Stimulated activated CD8-positive, alpha-beta memory T cell treated with anti-CD3 and anti-CD28 coated beads, Interleukin-12 subunit alpha, Interleukin-12 subunit beta, amount 100 ng/mL, for 4 hours (primary cell): ENCODE measurements around the gene PDLIM1.
A peak's percentile ranks its signal among the peaks of the same experiment; 100 is the strongest.

ENCODE experiments used
- DNase-seq: peaks from one replicate; pipeline ENCODE4 v3.0.0-alpha.2; 2020; ENCODE audit warnings: low read depth

Gene PDLIM1

GRCh38 chr10:95263864-95264226, 27.0 kb downstream of the PDLIM1 start:
- no peak for DNase-seq

GRCh38 chr10:95262763-95263518, 27.9 kb downstream of the PDLIM1 start:
- no peak for DNase-seq

GRCh38 chr10:95261926-95262325, 28.9 kb downstream of the PDLIM1 start:
- DNase-seq = no peak

DNA sequence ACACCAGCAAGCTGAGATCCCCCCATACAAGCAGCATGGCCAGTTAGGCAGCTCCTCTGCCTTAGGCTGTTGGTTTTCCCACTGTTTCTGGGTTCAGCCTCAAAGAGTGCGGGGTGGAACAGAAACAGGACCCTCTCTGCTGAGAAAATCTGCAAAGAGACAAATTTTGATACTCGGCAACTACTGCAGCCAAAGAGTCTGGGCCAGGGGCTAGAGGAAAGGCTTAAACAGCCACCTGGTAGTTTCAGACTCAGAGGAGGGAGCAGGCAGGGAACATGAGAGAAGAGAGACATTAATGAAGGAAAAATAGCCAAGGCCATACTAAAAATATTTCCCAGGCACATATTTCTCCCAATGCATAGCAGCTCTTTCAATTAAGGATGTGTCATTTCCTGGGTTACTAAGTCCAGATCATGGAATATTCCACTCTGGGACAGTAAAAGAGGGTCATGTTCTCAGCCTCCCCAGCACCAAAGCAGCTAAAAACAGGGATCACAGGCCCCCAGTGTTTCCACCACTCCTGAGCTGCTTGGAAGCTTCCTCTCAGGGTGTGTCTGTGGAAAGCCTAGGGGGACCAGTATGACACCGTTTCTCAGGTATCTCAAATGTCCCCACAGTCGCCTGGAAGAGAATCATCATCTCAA, 29.8 kb downstream of the PDLIM1 start:
- DNase-seq = no peak

- DNase-seq = no peak
Measured at GRCh38 chr10:95260397-95260881, 30.4 kb downstream of the PDLIM1 start.

DNA sequence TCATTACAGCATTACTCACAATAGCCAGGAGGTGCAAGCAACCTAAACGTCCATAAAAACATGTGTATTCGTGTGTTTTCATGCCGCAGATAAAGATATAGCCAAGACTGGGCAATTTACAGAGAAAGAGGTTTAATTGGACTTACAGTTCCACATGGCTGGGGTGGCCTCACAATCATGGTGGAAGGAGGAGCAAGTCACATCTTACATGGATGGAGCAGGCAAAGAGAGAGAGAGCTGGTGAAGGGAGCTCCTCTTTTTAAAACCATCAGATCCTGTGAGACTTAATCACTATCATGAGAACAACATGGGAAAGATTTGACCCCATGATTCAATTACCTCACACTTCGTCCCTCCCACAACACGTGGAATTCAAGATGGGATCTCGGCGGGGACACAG, 33.0 kb downstream of the PDLIM1 start:
- no peak for DNase-seq

- no peak for DNase-seq
Measured at GRCh38 chr10:95256268-95256667, 34.5 kb downstream of the PDLIM1 start.

- no peak for DNase-seq
Measured at GRCh38 chr10:95254629-95255028, 36.2 kb downstream of the PDLIM1 start.

GRCh38 chr10:95253686-95254085, 37.1 kb downstream of the PDLIM1 start:
- DNase-seq = no peak

DNA sequence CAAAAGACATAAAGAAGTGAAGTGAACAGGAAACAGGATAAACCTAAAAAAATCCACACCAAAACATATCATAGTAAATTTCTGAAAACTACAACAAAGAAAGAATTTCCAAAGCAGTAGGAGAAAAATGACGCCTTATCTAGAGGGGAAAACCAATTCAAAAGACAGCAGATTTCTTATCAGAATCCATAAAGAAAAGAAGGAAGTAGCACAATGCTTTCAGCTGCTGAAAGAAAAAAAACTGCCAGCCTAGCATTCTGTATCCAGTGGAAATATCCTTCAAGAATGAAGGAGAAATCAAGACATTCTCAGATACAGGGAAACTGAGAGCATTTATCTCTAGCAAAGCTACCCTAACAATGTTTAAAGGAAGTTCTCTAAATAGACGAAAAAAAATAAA, 37.8 kb downstream of the PDLIM1 start:
- DNase-seq = no peak

GRCh38 chr10:95250856-95251255, 39.9 kb downstream of the PDLIM1 start:
- DNase-seq = no peak

DNA sequence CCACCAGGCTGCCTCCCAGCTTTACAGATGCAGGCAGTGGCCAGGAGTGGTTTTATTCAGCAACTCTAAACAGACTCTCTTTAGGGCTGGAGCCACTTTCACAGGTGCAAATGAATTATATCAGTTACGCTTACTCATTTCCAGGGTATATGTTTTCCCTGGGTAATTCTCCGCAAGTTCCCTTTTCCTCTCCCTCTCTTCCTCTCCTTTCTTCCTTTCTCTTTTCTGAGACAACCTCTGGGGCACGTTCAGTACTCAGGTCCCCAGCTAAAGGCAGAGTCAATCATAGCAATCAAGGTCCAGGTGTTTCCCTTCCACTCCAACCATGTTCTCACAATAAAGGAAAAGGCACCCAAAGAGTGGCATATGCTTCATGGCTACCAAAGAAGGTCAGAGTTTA, 41.3 kb downstream of the PDLIM1 start:
- DNase-seq = no peak

DNA sequence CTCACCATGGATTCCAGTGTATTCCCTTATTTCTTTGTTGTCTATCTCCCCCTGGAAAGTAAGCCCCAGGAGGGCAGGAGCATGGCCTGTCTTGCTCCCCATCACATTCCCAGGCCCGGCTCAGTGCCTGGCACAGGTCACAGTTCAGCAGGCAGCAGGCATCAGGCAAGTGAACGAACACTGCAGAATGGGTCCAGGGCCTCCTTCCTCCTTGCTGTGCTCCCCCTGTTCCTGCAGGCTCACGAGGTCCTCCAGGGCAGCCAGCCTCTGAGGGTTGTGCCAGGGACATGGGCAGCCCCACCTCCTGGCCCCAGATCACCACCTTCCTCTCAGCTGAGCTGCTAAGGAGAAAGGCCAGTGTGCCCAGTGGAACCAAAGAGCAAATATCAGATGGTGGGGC, 41.8 kb downstream of the PDLIM1 start:
- no peak for DNase-seq

DNA sequence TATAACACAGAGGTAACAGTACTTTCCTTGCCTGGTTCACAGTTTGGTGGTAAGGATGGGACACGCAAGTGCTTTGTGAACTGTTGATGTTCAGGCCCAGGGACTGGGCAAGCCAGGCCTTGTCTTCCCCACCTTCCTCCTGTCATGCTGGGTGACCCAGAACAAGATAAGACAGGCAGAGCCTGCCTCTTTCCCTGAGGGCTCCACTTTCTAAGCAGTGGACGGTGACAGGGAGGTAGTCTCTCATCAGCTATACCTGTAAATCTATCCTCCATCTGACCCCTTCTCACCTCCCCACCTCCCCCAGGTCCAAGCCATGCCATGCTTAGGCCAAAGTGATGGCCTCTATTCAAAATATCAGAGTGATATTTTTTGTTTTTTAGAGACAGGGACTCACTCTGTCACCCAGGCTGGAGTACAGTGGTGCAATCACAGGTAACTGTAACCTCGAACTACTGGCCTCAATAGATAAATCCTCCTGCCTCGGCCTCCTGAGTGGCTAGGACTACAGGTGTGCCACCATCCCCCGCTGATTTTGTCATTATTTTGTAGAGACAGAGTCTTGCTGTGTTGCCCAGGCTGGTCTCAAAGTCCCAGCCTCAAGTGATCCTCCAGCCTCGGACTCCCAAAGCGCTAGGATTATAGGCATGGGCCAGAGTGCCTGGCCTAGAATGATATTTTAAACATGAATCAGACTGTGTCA, 42.8 kb downstream of the PDLIM1 start:
- no peak for DNase-seq

GRCh38 chr10:95247200-95247880, 43.5 kb downstream of the PDLIM1 start:
- no peak for DNase-seq

GRCh38 chr10:95246582-95247051, 44.2 kb downstream of the PDLIM1 start:
- peak; percentile 3 for DNase-seq

DNA sequence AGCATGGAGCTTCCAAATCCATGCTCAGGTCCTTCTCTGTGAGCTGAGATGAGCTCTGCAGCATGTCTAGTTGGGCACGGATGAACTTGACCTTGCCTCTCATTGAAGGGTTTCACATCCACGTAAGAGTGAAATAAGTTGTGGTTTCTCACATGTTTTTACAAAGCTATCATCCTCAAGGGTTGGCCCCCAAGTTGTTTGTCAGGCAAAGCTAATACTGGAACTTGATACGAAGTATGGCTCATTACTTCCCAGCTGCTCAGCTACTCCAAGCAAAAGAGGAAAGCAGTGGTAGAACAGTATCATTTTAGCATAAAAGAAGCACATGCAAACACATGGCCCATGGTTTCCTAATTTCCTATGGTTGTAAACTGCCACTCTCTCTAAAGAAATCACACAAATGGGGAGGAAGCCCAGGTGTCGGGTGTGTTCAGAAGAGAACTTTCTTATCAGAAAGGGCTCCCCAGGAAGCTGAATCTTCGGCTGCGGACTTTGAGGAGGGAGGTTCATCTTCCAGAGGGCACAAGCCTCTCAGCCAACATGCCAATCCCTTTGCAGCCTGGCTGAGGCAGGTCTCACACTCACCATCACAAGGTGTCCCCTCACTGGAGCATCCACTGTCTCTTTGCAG, 45.3 kb downstream of the PDLIM1 start:
- no peak for DNase-seq

GRCh38 chr10:95244152-95244551, 46.7 kb downstream of the PDLIM1 start:
- no peak for DNase-seq

GRCh38 chr10:95243318-95243617, 47.5 kb downstream of the PDLIM1 start:
- DNase-seq = no peak

DNA sequence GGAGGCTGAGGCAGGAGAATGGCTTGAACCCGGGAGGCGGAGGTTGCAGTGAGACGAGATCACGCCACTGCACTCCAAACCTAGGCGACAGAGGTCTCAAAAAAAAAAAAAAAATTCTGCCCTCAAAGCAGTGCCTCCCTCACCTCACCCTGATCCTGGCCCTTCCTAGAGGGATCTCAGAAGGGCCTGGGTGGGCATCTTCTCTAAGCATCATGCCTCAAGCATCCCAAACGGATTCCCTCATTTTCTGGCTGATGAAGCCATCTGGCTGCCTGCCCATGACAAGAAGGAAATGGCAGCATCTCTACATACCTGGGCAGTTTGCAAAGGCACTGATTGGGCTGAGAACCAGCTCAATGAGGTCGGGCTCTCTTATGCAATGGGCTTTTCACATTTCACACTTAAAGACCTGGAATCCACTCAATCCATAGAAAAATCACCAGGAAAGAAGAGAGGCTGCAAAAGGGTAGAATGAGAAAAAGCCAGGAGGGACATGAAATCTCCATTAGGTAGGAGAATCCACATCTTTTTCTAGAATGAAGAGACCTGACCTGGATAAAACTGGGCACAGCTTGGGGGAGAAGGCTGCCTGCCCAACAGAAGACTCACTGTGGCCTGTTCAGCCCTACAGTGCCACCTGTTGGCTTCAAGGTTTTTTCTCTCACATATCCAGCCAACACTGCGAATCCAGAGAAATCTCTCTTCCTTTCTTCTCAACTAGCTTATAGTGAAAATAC, 48.1 kb downstream of the PDLIM1 start:
- no peak for DNase-seq

GRCh38 chr10:95241533-95241932, 49.3 kb downstream of the PDLIM1 start:
- DNase-seq = no peak
